ENCODE measurements around the gene MCF2L2. TPM values are rescaled to one million over a fixed set of nuclear protein-coding genes. Genes with fewer than 3 reads are reported as not detected.

The MCF2L2 gene
- total and polyA plus RNA-seq, 12 donors: 6.5 to 62.7 (median 21.7) TPM

GRCh38 chr3:183158113-183158512 lies 270.3 kb downstream of the MCF2L2 start:
- no peak for DNase-seq
- no peaks in the 10 kb centered on the region for H3K36me3 ChIP-seq (replicated peaks in 1 of 2)
- no peaks in the 10 kb centered on the region for H3K9me3 ChIP-seq (replicated peaks in 1 of 3)
- TF ChIP-seq, protein P1, sequence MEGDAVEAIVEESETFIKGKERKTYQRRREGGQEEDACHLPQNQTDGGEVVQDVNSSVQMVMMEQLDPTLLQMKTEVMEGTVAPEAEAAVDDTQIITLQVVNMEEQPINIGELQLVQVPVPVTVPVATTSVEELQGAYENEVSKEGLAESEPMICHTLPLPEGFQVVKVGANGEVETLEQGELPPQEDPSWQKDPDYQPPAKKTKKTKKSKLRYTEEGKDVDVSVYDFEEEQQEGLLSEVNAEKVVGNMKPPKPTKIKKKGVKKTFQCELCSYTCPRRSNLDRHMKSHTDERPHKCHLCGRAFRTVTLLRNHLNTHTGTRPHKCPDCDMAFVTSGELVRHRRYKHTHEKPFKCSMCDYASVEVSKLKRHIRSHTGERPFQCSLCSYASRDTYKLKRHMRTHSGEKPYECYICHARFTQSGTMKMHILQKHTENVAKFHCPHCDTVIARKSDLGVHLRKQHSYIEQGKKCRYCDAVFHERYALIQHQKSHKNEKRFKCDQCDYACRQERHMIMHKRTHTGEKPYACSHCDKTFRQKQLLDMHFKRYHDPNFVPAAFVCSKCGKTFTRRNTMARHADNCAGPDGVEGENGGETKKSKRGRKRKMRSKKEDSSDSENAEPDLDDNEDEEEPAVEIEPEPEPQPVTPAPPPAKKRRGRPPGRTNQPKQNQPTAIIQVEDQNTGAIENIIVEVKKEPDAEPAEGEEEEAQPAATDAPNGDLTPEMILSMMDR (IDR thresholded peaks at IDR 0.05): no peak
- TF ChIP-seq POLR2A (IDR thresholded peaks at IDR 0.05): no peak
- no peak overlapping the region for H3K27ac ChIP-seq
- intact Hi-C loops (cut with DNase I): no loop called here
- no peak overlapping the region for H3K4me3 ChIP-seq
- peaks cover 3 to 12% of the 10 kb centered on the region in 2 donors for H3K4me1 ChIP-seq (replicated peaks in 1 of 2)
- 92 to 96% (median 93%) methylated on average over 2 of the region's 2 CpGs for WGBS, 4 donors
- H3K27me3 ChIP-seq: no peaks in the 10 kb centered on the region

DNA sequence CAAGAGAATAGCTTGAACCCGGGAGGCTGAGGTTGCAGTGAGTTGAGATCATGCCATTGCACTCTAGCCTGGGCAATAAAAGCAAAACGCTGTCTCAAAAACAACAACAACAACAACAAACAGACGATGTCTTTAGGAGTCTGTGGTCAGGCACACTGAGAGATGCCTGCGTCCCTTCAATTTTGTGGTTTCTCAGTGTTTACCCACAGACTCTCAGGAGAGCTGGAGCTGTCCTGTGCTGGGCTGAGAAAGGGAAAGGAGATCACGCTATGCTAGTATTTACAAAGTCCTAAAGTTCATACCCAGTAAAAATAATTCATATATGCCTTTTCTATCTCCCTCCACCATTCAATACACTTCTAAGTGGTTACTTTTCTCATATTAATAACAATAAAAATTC lies 272.2 kb downstream of the MCF2L2 start:
- no peaks in the 10 kb centered on the region for H3K36me3 ChIP-seq (replicated peaks in 1 of 2)
- H3K9me3 ChIP-seq (replicated peaks in 1 of 3): no peaks in the 10 kb centered on the region
- H3K27me3 ChIP-seq: no peaks in the 10 kb centered on the region
- no peak overlapping the region for H3K27ac ChIP-seq
- intact Hi-C loops (cut with DNase I): no loop called here
- WGBS, 4 donors: 82 to 96% (median 90%) methylated on average over 5 of the region's 5 CpGs
- H3K4me3 ChIP-seq: no peak overlapping the region
- DNase-seq: no peak
- H3K4me1 ChIP-seq (replicated peaks in 1 of 2): no peaks in the 10 kb centered on the region
- TF ChIP-seq POLR2A (IDR thresholded peaks at IDR 0.05): no peak
- TF ChIP-seq, protein P1 (IDR thresholded peaks at IDR 0.05): no peak

GRCh38 chr3:183155499-183155898 lies 272.9 kb downstream of the MCF2L2 start:
- no peaks in the 10 kb centered on the region for H3K27me3 ChIP-seq
- DNase-seq: no peak
- H3K9me3 ChIP-seq (replicated peaks in 1 of 3): no peaks in the 10 kb centered on the region
- no peaks in the 10 kb centered on the region for H3K4me1 ChIP-seq (replicated peaks in 1 of 2)
- no peak overlapping the region for H3K4me3 ChIP-seq
- TF ChIP-seq, protein P1 (IDR thresholded peaks at IDR 0.05): no peak
- TF ChIP-seq POLR2A (IDR thresholded peaks at IDR 0.05): no peak
- intact Hi-C loops (cut with DNase I): no loop called here
- 95 to 98% (median 96%) methylated on average over 4 of the region's 4 CpGs for WGBS, 4 donors
- H3K27ac ChIP-seq: no peak overlapping the region
- H3K36me3 ChIP-seq (replicated peaks in 1 of 2): no peaks in the 10 kb centered on the region

DNA sequence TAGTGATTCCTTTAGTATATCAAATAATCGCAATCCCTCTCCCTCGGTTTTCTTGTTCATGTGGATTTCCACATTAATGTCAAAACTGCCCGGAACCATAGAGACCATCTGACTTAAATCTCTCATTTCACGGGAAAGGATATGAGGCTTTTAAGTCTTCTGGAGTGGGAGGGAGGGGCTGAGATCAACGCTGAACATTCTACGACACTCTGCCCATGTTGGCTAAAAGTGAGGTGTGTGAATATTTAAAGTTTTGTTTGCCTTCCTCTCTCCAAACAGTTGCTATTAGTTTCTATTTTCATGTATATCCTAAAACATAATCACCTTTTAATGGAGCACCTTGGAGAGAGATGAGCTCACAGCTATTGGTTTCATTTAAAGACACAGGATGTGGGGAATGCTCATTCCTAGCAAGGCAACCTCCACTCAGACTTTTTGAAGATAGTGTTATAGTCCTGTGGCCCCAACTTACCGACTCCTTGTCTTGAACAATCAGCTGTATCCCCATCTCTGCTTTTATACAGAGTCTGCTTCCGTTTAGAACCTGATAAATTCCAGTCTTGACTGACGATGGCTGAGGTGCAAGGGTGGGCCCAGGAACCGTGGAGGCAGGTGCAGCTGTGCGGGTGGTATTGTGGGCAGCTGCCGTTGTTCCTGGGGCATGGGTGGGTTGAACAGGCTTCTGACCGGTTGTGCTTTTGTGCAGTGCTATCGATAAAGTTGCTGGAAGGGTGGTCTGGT lies 275.0 kb downstream of the MCF2L2 start:
- H3K36me3 ChIP-seq (replicated peaks in 1 of 2): no peaks in the 10 kb centered on the region
- WGBS, 4 donors: 87 to 92% (median 89%) methylated on average over 14 of the region's 14 CpGs
- intact Hi-C loops (cut with DNase I): no loop called here
- H3K27ac ChIP-seq: no peak overlapping the region
- no peaks in the 10 kb centered on the region for H3K9me3 ChIP-seq (replicated peaks in 1 of 3)
- no peaks in the 10 kb centered on the region for H3K4me1 ChIP-seq (replicated peaks in 1 of 2)
- no peak for DNase-seq
- TF ChIP-seq, protein P1 (IDR thresholded peaks at IDR 0.05): no peak
- no peak for TF ChIP-seq POLR2A (IDR thresholded peaks at IDR 0.05)
- no peaks in the 10 kb centered on the region for H3K27me3 ChIP-seq
- H3K4me3 ChIP-seq: no peak overlapping the region
